Transverse colon (tissue), 4 donors: ENCODE measurements around the gene PTPMT1. TPM values are rescaled to one million over a fixed set of nuclear protein-coding genes. Genes with fewer than 3 reads are reported as not detected.

Experiments
- DNase-seq: peaks from one replicate; pipeline ENCODE4 v3.0.0-alpha.2; 2019
- H3K27ac ChIP-seq, 4 donors: fragments of 200-600 bp; sonication (generic); 2 replicates each; pipeline ENCODE4 v1.5.1; 2016 to 2018; ENCODE audit warnings: inconsistent platforms in 4 of 4
- H3K27me3 ChIP-seq: fragments of 200-600 bp; sonication (generic); 2 replicates; pipeline ENCODE4 v1.5.1; 2017; ENCODE audit warnings: inconsistent platforms
- H3K36me3 ChIP-seq, 4 donors: fragments of 200-600 bp; sonication (generic); 2 replicates each; pipeline ENCODE4 v1.5.1; 2017 to 2019; ENCODE audit warnings: inconsistent platforms in 4 of 4
- H3K4me1 ChIP-seq, 4 donors: fragments of 200-600 bp; sonication (generic); 2 replicates each; pipeline ENCODE4 v1.5.1; 2017 to 2020; ENCODE audit warnings: inconsistent platforms in 4 of 4
- H3K4me3 ChIP-seq, 4 donors: fragments of 200-600 bp; sonication (generic); 1 replicate in 1 of 4; 2 replicates in 3 of 4; pipeline versions ENCODE4 v1.5.1 to v1.6.1; 2017 to 2019; ENCODE audit warnings: inconsistent platforms in 4 of 4
- H3K9me3 ChIP-seq, 2 donors: fragments of 200-600 bp; sonication (generic); 2 replicates each; pipeline ENCODE4 v1.5.1; 2017 to 2019; ENCODE audit warnings: inconsistent platforms in 2 of 2
- CTCF ChIP-seq, 5 experiments: fragments of 200-600 bp in 3 of 5; fragments of 450-650 bp in 2 of 5; sonication (generic) in 3 of 5; IDR thresholded peaks; 1 replicate in 2 of 5; 2 replicates in 3 of 5; pipeline ENCODE4 v1.5.1; 2016 to 2017; ENCODE audit warnings: antibody characterized with exemption in 5 of 5, inconsistent platforms in 3 of 5, mild to moderate bottlenecking in 2 of 5, moderate library complexity in 1 of 5
- EP300 ChIP-seq: sonication (generic); formaldehyde crosslinking; IDR thresholded peaks from one replicate; pipeline ENCODE4 v1.6.1; 2017; ENCODE audit warnings: antibody characterized with exemption, low read depth
- POLR2A ChIP-seq: fragments of 450-650 bp; IDR thresholded peaks from one replicate; pipeline ENCODE4 v1.6.1; 2016; ENCODE audit warnings: antibody characterized with exemption, mild to moderate bottlenecking, moderate library complexity
- POLR2AphosphoS5 ChIP-seq, 3 donors: sonication (generic); formaldehyde crosslinking; IDR thresholded peaks; one replicate each; pipeline ENCODE4 v1.6.1; 2016; ENCODE audit warnings: antibody characterized with exemption in 3 of 3
- WGBS, 2 donors: methylation state at CpG; one replicate each; pipeline ENCODE4 v1.1.5; 2018; ENCODE audit warnings: low coverage in 1 of 2; 5-methylcytosine and 5-hydroxymethylcytosine counted together
- in situ Hi-C, 4 donors: fragments of 200-750 bp; cut with MboI; loops; one replicate each; pipeline versions ENCODE4 v1.15.0 to v1.15.1; 2017; ENCODE audit warnings: low sequenced_read_pairs in 3 of 4, low pct_ligation_motif_present in 1 of 4, low pct_unique_long_range_greater_than_20kb in 1 of 4
- intact Hi-C: fragments of 100-400 bp; cut with DNase I; formaldehyde crosslinking; loops from one replicate; pipeline ENCODE4 v1.15.1; 2023; ENCODE audit warnings: low total_unique reads
- total RNA-seq, 4 donors: library from RNA; depleted of rRNA; stranded (reverse); fragments of >200 nt; gene quantifications; one replicate each; pipeline ENCODE4 v1.1.0, GENCODE V29; 2016

Gene PTPMT1
- total RNA-seq, 4 donors from 2014 or later, result 19.1 to 79.1 (median 74.1) TPM

- Histone ChIP-seq H3K4me3 (no peak overlapping the region), H3K36me3 (no peaks in the 10 kb centered on the region), H3K27ac (no peak overlapping the region), H3K27me3 (no peaks in the 10 kb centered on the region), H3K4me1 (peaks cover 28 to 77% (median 43%) of the 10 kb centered on the region in 4 donors), H3K9me3 (no peaks in the 10 kb centered on the region)
- in situ Hi-C loops, result no loop called here
- TF ChIP-seq EP300 (no peak), CTCF (IDR thresholded peaks at IDR 0.05) (no peak), POLR2AphosphoS5 (IDR thresholded peaks at IDR 0.05) (no peak), POLR2A (no peak)
- no peak for DNase-seq
- WGBS, 2 donors, result 75 to 79% methylated on average over 3 of the region's 3 CpGs
- intact Hi-C loops, result no loop called here
Observed at GRCh38 chr11:47536915-47537314, 28.5 kb upstream of the PTPMT1 start.

GRCh38 chr11:47538741-47539565 lies 26.4 kb upstream of the PTPMT1 start:
- Histone ChIP-seq H3K27ac (no peak overlapping the region), H3K9me3 (no peaks in the 10 kb centered on the region), H3K4me3 (no peak overlapping the region), H3K4me1 (peaks cover 17 to 81% (median 32%) of the 10 kb centered on the region in 4 donors), H3K36me3 (no peaks in the 10 kb centered on the region), H3K27me3 (no peaks in the 10 kb centered on the region)
- in situ Hi-C loops (no loop called here), intact Hi-C loops (no loop called here)
- no peak for DNase-seq
- WGBS, 2 donors, result 62 to 70% methylated on average over 10 of the region's 10 CpGs
- no peak for TF ChIP-seq EP300
- TF ChIP-seq POLR2AphosphoS5 (IDR thresholded peaks at IDR 0.05), result no peak

- DNase-seq, result no peak
- Histone ChIP-seq H3K4me3 (no peak overlapping the region), H3K9me3 (no peaks in the 10 kb centered on the region), H3K27me3 (no peaks in the 10 kb centered on the region), H3K27ac (no peak overlapping the region), H3K4me1 (peaks cover 17 to 74% (median 32%) of the 10 kb centered on the region in 4 donors), H3K36me3 (no peaks in the 10 kb centered on the region)
- intact Hi-C loops, result no loop called here
- 36 to 66% methylated on average over 2 of the region's 2 CpGs for WGBS, 2 donors
- TF ChIP-seq POLR2AphosphoS5 (IDR thresholded peaks at IDR 0.05) (no peak), EP300 (no peak), CTCF (IDR thresholded peaks at IDR 0.05) (no peak), POLR2A (no peak)
- in situ Hi-C loops, result no loop called here
Observed at GRCh38 chr11:47539681-47540039, 25.7 kb upstream of the PTPMT1 start.

- H3K27me3 ChIP-seq, result no peaks in the 10 kb centered on the region
- no peaks in the 10 kb centered on the region for H3K36me3 ChIP-seq
- 89 to 91% methylated on average over 1 to 2 of the region's 2 CpGs for WGBS, 2 donors
- in situ Hi-C loops (no loop called here), intact Hi-C loops (no loop called here)
- no peak overlapping the region for H3K27ac ChIP-seq
- H3K4me1 ChIP-seq, result peaks cover 16 to 70% (median 31%) of the 10 kb centered on the region in 4 donors
- no peak for DNase-seq
- H3K4me3 ChIP-seq, result no peak overlapping the region
- no peak for TF ChIP-seq EP300
- TF ChIP-seq CTCF (IDR thresholded peaks at IDR 0.05), result no peak
- TF ChIP-seq POLR2AphosphoS5 (IDR thresholded peaks at IDR 0.05), result no peak
- no peak for TF ChIP-seq POLR2A
- no peaks in the 10 kb centered on the region for H3K9me3 ChIP-seq
Observed at GRCh38 chr11:47541070-47541469, 24.3 kb upstream of the PTPMT1 start.
